MM.1S (cell line): Measurements from ENCODE around the gene SHISA9.

Source experiments
- DNase-seq: peaks from one replicate; pipeline ENCODE4 v3.0.0-alpha.2; 2015
- H2AFZ ChIP-seq: fragments of 300-600 bp; sonication (generic); 2 replicates; pipeline ENCODE4 v1.6.0; 2016; ENCODE audit warnings: antibody characterized with exemption, low read length
- H3F3A ChIP-seq: fragments of 300-600 bp; sonication (generic); 2 replicates; pipeline ENCODE4 v1.6.1; 2016; ENCODE audit warnings: mild to moderate bottlenecking, antibody characterized with exemption, low read length, moderate library complexity, mixed read lengths; ENCODE audit not compliant: insufficient read depth
- H3K27ac ChIP-seq: fragments of 300-600 bp; sonication (generic); 2 replicates; pipeline ENCODE4 v1.5.1; 2016; ENCODE audit warnings: mild to moderate bottlenecking, low read length
- H3K27me3 ChIP-seq: fragments of 300-600 bp; sonication (generic); replicated peaks from 2 replicates; pipeline ENCODE4 v1.6.0; 2016; ENCODE audit warnings: low read length; ENCODE audit not compliant: insufficient read depth
- H3K36me3 ChIP-seq: fragments of 300-600 bp; sonication (generic); replicated peaks from 2 replicates; pipeline ENCODE4 v1.6.1; 2016; ENCODE audit warnings: mild to moderate bottlenecking, low read length, mixed read lengths; ENCODE audit not compliant: insufficient read depth
- H3K4me1 ChIP-seq: fragments of 300-600 bp; sonication (generic); 2 replicates; pipeline ENCODE4 v1.6.1; 2016; ENCODE audit warnings: low read length, mixed read lengths
- H3K4me2 ChIP-seq: fragments of 300-600 bp; sonication (generic); 2 replicates; pipeline ENCODE4 v1.6.0; 2016; ENCODE audit warnings: low read depth, low read length
- H3K4me3 ChIP-seq: fragments of 300-600 bp; sonication (generic); 2 replicates; pipeline ENCODE4 v1.5.1; 2016; ENCODE audit warnings: low read length, mixed read lengths
- H3K79me2 ChIP-seq: fragments of 300-600 bp; sonication (generic); 2 replicates; pipeline ENCODE4 v1.6.1; 2016; ENCODE audit warnings: mixed run types, low read length, mixed read lengths
- H3K9ac ChIP-seq: fragments of 300-600 bp; sonication (generic); 2 replicates; pipeline ENCODE4 v1.6.1; 2016; ENCODE audit warnings: low read length, mixed read lengths
- H3K9me2 ChIP-seq: fragments of 300-600 bp; sonication (generic); replicated peaks from 2 replicates; pipeline ENCODE4 v1.6.1; 2016; ENCODE audit warnings: mild to moderate bottlenecking, low read length, mixed read lengths; ENCODE audit not compliant: insufficient read depth
- H3K9me3 ChIP-seq: fragments of 300-600 bp; sonication (generic); replicated peaks from 2 replicates; pipeline ENCODE4 v1.6.1; 2016; ENCODE audit warnings: mild to moderate bottlenecking, low read length, mixed read lengths; ENCODE audit not compliant: insufficient read depth
- H4K20me1 ChIP-seq: fragments of 300-600 bp; sonication (generic); 2 replicates; pipeline ENCODE4 v1.6.1; 2016; ENCODE audit warnings: mild to moderate bottlenecking, low read length, moderate library complexity, mixed read lengths; ENCODE audit not compliant: insufficient read depth
- EZH2 ChIP-seq: fragments of 300-600 bp; sonication (generic); optimal IDR thresholded peaks from 2 replicates; pipeline ENCODE3; 2017; ENCODE audit warnings: low read depth, mild to moderate bottlenecking, antibody characterized with exemption, low read length, mixed read lengths
- EZH2phosphoT487 ChIP-seq: fragments of 300-600 bp; sonication (generic); IDR thresholded peaks from 2 replicates; pipeline ENCODE4 v1.6.1; 2018; ENCODE audit warnings: antibody characterized with exemption, low read length
- TF ChIP-seq, protein P1 (sequence below): fragments of 300-600 bp; sonication (generic); IDR thresholded peaks from 2 replicates; pipeline ENCODE4 v1.5.1; 2016; ENCODE audit warnings: antibody characterized with exemption, low read length, mixed read lengths

Gene SHISA9

GRCh38 chr16:13098536-13098935 lies 197.1 kb downstream of the SHISA9 start:
- Histone ChIP-seq H3K4me1 (no peaks in the 10 kb centered on the region), H3K4me2 (no peak overlapping the region), H3K9me3 (no peaks in the 10 kb centered on the region), H2AFZ (no peak overlapping the region), H3K4me3 (no peak overlapping the region), H3K36me3 (no peaks in the 10 kb centered on the region), H3K9me2 (no peaks in the 10 kb centered on the region), H3K27me3 (no peaks in the 10 kb centered on the region), H4K20me1 (no peaks in the 10 kb centered on the region), H3K79me2 (no peaks in the 10 kb centered on the region), H3K9ac (no peak overlapping the region), H3F3A (no peaks in the 10 kb centered on the region), H3K27ac (no peak overlapping the region)
- TF ChIP-seq EZH2phosphoT487 (no peak), EZH2 (no peak)
- TF ChIP-seq, protein P1, sequence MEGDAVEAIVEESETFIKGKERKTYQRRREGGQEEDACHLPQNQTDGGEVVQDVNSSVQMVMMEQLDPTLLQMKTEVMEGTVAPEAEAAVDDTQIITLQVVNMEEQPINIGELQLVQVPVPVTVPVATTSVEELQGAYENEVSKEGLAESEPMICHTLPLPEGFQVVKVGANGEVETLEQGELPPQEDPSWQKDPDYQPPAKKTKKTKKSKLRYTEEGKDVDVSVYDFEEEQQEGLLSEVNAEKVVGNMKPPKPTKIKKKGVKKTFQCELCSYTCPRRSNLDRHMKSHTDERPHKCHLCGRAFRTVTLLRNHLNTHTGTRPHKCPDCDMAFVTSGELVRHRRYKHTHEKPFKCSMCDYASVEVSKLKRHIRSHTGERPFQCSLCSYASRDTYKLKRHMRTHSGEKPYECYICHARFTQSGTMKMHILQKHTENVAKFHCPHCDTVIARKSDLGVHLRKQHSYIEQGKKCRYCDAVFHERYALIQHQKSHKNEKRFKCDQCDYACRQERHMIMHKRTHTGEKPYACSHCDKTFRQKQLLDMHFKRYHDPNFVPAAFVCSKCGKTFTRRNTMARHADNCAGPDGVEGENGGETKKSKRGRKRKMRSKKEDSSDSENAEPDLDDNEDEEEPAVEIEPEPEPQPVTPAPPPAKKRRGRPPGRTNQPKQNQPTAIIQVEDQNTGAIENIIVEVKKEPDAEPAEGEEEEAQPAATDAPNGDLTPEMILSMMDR: no peak
- DNase-seq: no peak

GRCh38 chr16:13099822-13100221 lies 198.4 kb downstream of the SHISA9 start:
- Histone ChIP-seq H3K27ac (no peak overlapping the region), H3K9ac (no peak overlapping the region), H3K36me3 (no peaks in the 10 kb centered on the region), H2AFZ (no peak overlapping the region), H3K9me2 (no peaks in the 10 kb centered on the region), H3K4me3 (no peak overlapping the region), H3K27me3 (no peaks in the 10 kb centered on the region), H3F3A (no peaks in the 10 kb centered on the region), H3K79me2 (no peaks in the 10 kb centered on the region), H3K9me3 (no peaks in the 10 kb centered on the region), H4K20me1 (no peaks in the 10 kb centered on the region), H3K4me2 (no peak overlapping the region), H3K4me1 (no peaks in the 10 kb centered on the region)
- DNase-seq: no peak
- TF ChIP-seq, protein P1: no peak
- TF ChIP-seq EZH2 (no peak), EZH2phosphoT487 (no peak)

DNA sequence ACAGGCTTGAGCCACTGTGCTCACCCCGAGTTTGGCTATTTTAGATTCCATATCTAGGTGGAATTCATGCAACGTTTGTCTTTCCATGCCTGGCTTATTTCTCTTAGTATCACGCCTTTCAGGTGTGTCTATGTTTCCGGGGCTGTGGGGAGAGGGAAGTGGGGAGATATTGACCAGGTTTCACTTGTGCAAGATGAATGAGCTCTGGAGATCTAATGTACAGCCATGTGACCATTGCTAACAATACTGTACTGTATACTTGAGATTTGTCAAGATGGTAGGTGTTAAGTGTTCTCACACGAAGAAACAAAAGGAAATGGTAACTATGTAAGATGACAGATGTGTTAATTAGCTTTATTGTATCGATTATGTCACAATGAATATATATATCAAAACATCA lies 199.6 kb downstream of the SHISA9 start:
- H3K4me2 ChIP-seq: no peak overlapping the region
- no peaks in the 10 kb centered on the region for H3K4me1 ChIP-seq
- H3K36me3 ChIP-seq: no peaks in the 10 kb centered on the region
- H3K27ac ChIP-seq: no peak overlapping the region
- no peaks in the 10 kb centered on the region for H3K79me2 ChIP-seq
- no peaks in the 10 kb centered on the region for H3F3A ChIP-seq
- DNase-seq: no peak
- TF ChIP-seq, protein P1: no peak
- TF ChIP-seq EZH2: no peak
- no peak for TF ChIP-seq EZH2phosphoT487
- no peaks in the 10 kb centered on the region for H3K27me3 ChIP-seq
- no peaks in the 10 kb centered on the region for H3K9me3 ChIP-seq
- no peak overlapping the region for H3K4me3 ChIP-seq
- no peak overlapping the region for H2AFZ ChIP-seq
- no peak overlapping the region for H3K9ac ChIP-seq
- H3K9me2 ChIP-seq: no peaks in the 10 kb centered on the region
- H4K20me1 ChIP-seq: no peaks in the 10 kb centered on the region
